ENCODE measurements around the gene BCL2.
"Not testable (repeated sequence)": the region's sequence is repeated elsewhere in the genome, so short reads cannot be mapped to it uniquely, and the experiment has no call there.

BCL2 gene

DNA sequence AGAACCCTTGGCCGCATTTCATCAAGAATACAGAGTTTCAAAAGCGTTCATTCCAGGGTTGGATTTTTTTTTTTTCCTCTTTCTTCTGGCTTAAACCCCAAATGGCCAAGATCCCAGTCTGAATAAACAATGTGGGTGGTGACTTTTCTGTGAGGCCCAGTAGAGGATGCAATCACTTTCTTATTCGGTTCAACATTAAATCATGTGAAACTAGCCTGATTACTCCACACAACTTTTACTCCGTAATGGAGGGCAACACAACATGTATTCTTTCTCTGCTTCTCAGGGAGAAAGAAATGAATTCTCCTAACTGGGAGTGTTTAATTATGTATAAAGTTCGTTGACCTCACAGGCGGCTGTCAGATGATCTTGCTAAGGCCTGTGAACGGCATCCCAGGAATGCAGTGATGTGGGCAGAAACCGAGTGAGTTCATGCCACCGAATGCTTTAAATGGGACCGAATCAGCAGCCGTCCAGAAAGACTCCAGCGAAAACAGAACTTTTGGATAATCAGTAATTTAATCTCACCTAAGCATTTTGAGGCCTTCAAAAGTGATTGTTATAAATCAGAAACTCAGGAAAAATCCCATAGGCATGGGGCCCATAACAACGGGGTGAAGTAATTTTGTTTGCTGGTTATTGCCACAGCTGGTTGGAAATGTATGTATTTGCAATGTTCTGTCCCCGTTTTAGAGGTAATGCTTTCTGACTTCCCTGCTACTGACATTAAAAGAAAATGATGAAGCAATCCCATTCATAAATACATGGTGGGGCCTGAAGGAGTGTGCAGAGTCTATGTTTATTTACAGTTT, 81.5 kb downstream of the BCL2 start:
- in situ Hi-C loops (cut with HindIII; ENCODE audit: low sequenced_read_pairs), result no loop called here

- in situ Hi-C loops (cut with HindIII; ENCODE audit: low sequenced_read_pairs), result no loop called here
Measured at GRCh38 chr18:63236921-63237846, 82.4 kb downstream of the BCL2 start.

DNA sequence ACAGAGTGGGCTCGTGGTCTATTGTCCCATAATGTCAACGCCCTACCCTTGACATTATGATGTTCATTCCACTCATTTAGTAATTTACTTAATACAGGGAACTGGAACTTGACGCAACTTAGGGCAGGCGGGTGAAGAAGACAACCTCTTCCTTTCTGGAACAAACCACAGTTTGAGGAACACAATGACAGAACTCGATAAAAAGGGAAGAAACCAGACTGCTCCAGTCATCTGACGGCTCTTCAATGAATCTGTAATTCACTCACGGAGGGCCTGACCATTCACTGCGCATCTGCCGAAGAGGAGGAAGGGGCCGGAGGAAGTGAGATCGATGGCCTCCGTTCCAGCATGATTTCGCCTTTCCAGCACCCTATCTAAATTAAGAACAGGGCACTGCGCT, 83.2 kb downstream of the BCL2 start:
- in situ Hi-C loops (cut with HindIII; ENCODE audit: low sequenced_read_pairs), result no loop called here

DNA sequence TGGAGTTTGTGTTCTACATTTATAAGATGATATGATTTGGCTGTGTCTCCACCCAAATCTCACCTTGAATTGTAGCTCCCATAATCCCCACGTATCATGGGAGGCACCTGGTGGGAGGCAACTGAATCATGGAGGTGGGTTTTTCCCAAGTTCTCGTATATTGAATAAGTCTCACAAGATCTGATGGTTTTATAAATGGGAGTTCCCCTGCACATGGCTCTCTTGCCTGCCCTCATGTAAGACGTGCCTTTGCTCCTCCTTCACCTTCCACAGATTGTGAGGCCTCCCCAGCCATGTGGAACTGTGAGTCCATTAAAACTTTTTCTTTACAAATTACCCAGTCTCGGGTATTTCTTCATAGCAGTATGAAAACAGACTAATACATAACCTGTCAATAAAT, 83.6 kb downstream of the BCL2 start:
- in situ Hi-C loops (cut with HindIII; ENCODE audit: low sequenced_read_pairs), result not testable (repeated sequence)

DNA sequence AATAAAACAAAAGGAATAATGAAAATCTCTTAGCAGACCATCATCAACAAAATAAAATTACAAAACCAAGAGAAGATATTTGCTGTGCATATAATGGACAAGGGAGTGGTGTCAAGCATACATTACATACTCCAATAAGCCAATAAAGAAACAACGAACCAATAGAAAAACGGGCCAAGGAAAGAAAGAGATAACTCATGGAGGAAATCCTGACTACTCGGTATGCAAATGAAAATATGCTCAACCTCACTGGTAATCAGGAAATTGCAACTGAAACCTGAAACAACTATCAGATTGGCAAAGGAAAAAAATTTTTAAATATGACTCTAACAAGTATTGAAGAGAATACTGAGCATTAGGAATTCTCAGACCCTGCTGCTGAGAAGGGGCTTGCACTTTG, 84.7 kb downstream of the BCL2 start:
- in situ Hi-C loops (cut with HindIII; ENCODE audit: low sequenced_read_pairs), result no loop called here

DNA sequence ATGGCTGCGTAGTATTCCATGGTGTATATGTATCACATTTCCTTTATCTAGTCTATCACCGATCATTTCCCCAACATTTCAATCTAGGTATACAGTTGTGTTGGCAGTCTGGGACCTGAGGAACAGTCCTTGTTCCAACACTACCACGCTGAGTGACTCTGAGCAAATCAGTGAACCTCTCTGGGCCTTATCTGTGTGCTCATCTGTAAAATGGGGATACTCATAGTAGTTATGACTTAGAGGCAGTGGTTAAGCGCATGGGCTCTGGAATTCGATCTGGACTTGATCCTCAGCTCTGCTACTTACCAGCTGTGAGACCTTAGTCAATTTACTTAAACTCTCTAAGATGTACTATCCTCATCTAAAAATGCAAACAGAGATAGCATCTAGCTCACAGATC, 85.1 kb downstream of the BCL2 start:
- in situ Hi-C loops (cut with HindIII; ENCODE audit: low sequenced_read_pairs), result no loop called here

GRCh38 chr18:63233334-63233733, 86.2 kb downstream of the BCL2 start:
- in situ Hi-C loops (cut with HindIII; ENCODE audit: low sequenced_read_pairs), result no loop called here

GRCh38 chr18:63232826-63233225, 86.7 kb downstream of the BCL2 start:
- in situ Hi-C loops (cut with HindIII; ENCODE audit: low sequenced_read_pairs), result no loop called here

DNA sequence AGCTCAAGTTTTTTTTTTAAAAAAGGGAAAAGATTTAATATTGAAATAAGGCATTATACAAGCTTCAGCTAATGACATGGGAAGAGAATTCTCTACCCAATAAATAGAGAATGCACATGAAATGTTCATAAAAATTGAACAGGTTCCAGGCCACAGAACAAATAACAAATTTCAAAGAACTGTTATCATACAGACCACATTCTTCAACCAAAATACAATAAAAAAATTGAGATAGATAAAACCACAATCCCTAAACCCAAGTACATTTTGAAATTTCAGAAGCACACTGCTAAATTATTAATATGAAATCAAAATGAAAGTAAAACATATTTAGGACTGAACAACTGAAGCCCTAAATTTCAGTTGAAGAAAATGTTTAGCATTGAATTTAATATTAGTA, 89.6 kb downstream of the BCL2 start:
- in situ Hi-C loops (cut with HindIII; ENCODE audit: low sequenced_read_pairs), result no loop called here

DNA sequence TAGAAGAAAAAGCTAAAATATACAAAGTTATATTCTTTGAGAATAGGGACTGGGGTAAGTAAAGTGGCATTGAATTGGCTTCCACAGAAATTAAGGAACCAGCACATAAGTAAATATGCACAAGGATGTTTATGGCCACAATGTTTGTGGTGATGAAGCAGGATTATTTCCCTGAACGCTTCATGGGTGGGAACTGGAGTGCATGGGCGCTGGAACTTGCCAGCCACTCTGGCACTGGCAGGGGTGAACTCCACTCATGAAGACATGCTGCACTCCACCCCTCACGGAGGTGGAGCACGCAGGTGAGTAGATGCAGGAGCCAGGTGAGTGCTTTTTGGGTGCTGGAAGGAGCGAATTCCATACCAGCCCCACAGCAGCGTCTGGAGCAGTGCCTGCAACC, 94.1 kb downstream of the BCL2 start:
- in situ Hi-C loops (cut with HindIII; ENCODE audit: low sequenced_read_pairs), result no loop called here

GRCh38 chr18:63224630-63225029, 94.9 kb downstream of the BCL2 start:
- in situ Hi-C loops (cut with HindIII; ENCODE audit: low sequenced_read_pairs), result no loop called here

DNA sequence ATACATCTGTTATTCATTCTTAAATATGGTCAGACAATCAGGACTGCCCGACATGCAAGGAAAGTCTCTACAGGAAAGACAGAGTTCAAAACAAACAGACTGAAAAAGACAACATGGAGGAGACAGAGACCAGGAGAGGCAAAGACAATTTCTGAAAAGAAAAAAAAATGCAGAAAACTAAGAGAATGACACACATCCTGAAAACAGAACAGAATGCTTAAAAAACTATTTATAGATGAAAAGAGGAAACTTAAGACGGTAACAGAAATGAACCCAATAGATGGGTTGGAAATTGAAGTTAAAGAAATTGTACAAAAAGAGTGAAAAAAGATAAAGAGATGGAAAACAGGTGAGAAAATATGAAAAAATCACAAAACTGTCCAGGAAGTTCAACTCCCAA, 95.7 kb downstream of the BCL2 start:
- in situ Hi-C loops (cut with HindIII; ENCODE audit: low sequenced_read_pairs), result no loop called here

DNA sequence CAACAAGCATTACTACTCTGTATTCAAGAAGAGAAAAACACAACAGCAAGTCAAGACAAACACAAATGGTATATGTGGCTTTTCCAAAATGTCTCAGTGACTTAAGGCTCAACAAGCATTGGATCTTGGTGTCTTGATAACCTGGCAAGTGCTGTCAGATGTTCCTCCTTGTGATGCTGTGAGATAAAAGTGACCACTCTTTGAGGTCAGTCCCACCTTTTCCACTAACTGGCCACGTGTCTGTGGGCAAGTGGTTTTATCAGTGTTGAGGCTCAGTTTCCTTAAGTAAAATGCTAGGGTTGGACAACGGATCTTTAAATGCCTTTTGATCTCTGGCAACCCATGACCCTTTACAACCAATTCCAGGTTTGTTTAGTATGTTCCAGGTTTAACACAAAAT, 98.7 kb downstream of the BCL2 start:
- in situ Hi-C loops (cut with HindIII; ENCODE audit: low sequenced_read_pairs), result no loop called here

GRCh38 chr18:63218472-63218871, 101.1 kb downstream of the BCL2 start:
- in situ Hi-C loops (cut with HindIII; ENCODE audit: low sequenced_read_pairs), result no loop called here

DNA sequence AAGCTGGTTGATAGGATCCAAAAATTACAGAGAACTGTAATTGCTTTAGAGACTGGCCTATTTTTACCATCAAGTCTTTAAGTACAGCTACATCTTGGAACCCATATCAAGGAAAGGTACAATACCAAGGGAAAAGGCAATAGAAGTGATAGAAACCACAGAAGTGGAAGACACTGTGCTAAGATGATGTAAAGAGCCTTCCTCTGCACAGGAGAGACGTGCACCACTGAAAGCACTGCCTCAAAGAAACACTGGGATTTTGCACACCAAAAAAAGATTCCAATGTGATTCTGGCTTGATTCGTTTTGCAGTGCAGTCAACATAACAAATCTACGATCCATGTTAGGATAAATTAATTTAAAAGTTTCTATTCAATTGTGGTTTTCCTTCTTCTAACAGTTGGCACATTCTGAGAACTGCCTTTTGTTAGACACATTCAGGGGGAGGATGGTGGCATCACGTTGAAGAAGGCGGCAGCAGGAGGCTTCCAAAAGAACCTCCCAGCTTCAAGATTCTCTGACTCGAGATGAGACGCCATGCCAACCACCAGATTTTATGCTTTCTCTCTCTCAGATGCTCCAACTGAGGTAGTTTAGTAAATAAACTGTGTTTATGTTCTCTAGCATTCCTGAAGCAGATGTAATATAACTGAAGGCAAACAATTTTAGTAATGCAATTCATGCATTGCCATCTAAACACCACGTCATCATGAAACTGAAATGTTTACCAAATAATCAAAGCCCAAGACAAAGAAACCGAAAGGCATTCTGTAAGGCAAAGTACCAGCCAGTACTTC, 102.9 kb downstream of the BCL2 start:
- in situ Hi-C loops (cut with HindIII; ENCODE audit: low sequenced_read_pairs), result no loop called here

DNA sequence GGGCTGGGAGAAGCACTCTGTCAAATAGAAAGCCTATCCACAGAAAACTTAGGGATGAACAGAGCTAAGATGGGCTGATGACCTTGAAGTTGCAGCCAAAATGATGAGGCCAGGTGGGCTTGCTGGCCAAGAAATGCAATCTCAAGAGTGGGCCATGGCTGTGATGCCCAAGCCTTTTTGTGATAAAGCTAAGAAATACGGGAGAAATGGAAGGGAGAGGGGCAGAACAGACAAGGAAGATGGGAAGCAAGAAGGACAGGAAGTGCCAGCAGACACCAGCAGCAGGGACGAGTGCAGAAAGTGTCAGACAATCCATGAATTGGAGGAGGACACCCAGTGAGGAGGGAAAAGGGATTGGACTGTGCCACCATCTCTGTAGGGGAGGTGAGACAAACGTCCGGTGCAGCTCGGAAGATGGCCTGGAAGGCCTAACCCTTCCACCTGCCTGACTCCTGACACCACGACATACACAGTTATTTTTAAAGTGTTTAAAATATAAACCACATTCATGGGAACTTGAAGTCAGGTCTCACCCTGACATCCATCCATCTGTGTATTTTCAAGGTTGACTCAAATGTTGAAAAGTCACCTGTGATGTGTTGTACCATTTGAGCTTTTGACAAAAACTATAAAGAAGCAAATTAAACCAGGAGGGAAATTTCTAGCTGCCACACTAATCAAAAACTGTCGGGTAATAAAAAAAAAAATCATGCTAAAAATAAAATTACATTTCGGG, 105.5 kb downstream of the BCL2 start:
- in situ Hi-C loops (cut with HindIII; ENCODE audit: low sequenced_read_pairs), result no loop called here

- in situ Hi-C loops (cut with HindIII; ENCODE audit: low sequenced_read_pairs), result no loop called here
Measured at GRCh38 chr18:63213331-63213900, 106.2 kb downstream of the BCL2 start.

- in situ Hi-C loops (cut with HindIII; ENCODE audit: low sequenced_read_pairs), result no loop called here
Measured at GRCh38 chr18:63210521-63210920, 109.0 kb downstream of the BCL2 start.

DNA sequence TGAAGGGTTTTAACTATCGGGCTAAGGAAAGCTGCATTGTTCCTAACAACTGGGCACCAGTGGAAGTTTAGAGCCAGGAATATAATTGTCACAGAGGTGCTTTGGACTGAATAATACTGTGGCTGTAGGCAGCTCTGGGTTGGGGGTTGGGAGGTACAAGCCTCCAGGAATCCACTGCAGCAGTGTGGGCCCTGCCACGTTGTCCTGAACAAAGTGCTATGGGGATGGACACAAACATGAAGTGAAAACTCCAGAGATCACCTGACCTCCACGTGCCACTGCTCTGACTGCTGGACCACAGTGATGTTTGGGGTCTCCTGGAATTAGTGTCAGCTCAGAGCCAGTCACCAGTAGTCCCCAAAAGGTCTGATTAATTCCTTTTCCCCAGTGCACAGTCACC, 110.9 kb downstream of the BCL2 start:
- in situ Hi-C loops (cut with HindIII; ENCODE audit: low sequenced_read_pairs), result no loop called here

- in situ Hi-C loops (cut with HindIII; ENCODE audit: low sequenced_read_pairs), result no loop called here
Measured at GRCh38 chr18:63207835-63208234, 111.7 kb downstream of the BCL2 start.
